Activated CD4-positive, alpha-beta T cell treated with anti-CD3 and anti-CD28 coated beads, Interleukin-2, amount 50 U/mL, for 1 hour (primary cell): ENCODE data around the gene RPL36.
"Not testable (repeated sequence)": the region's sequence is repeated elsewhere in the genome, so short reads cannot be mapped to it uniquely, and the experiment has no call there.

Source experiments
- DNase-seq: peaks from one replicate; pipeline ENCODE4 v3.0.0-alpha.2; 2020

The RPL36 gene

GRCh38 chr19:5691822-5692722 lies 2.0 kb downstream of the RPL36 start:
- DNase-seq = no peak

- no peak for DNase-seq
These were observed 2.7 kb downstream of the RPL36 start for GRCh38 chr19:5692723-5693194.

GRCh38 chr19:5693195-5694166 lies 3.4 kb downstream of the RPL36 start:
- no peak for DNase-seq

GRCh38 chr19:5694167-5694955 lies 4.3 kb downstream of the RPL36 start:
- no peak for DNase-seq

GRCh38 chr19:5694956-5695648 lies 5.0 kb downstream of the RPL36 start:
- no peak for DNase-seq

GRCh38 chr19:5695649-5696195 lies 5.6 kb downstream of the RPL36 start:
- no peak for DNase-seq

GRCh38 chr19:5696196-5697021 lies 6.3 kb downstream of the RPL36 start:
- no peak for DNase-seq

- no peak for DNase-seq
These were observed 7.2 kb downstream of the RPL36 start for GRCh38 chr19:5697022-5697889.

- no peak for DNase-seq
These were observed 8.0 kb downstream of the RPL36 start for GRCh38 chr19:5697890-5698634.

GRCh38 chr19:5698635-5699422 lies 8.7 kb downstream of the RPL36 start:
- DNase-seq = no peak

GRCh38 chr19:5700455-5701092 lies 10.5 kb downstream of the RPL36 start:
- DNase-seq = no peak

GRCh38 chr19:5702053-5702410 lies 11.9 kb downstream of the RPL36 start:
- not testable (repeated sequence) for DNase-seq

- DNase-seq = no peak
These were observed 14.0 kb downstream of the RPL36 start for GRCh38 chr19:5703819-5704818.

GRCh38 chr19:5705552-5705951 lies 15.5 kb downstream of the RPL36 start:
- no peak for DNase-seq

GRCh38 chr19:5706876-5707573 lies 16.9 kb downstream of the RPL36 start:
- no peak for DNase-seq
